Thymus (tissue), 2 donors: Measurements from ENCODE around the gene GPR176. TPM values are rescaled to one million over a fixed set of nuclear protein-coding genes. Genes with fewer than 3 reads are reported as not detected.

Experiments used
- polyA plus RNA-seq: library from polyadenylated mRNA; stranded (reverse); fragments of 200-250 nt; gene quantifications from one replicate; pipeline ENCODE4 v1.2.3, GENCODE V29; 2013
- total RNA-seq: library from RNA; stranded (reverse); fragments of 120-200 nt; gene quantifications from one replicate; pipeline ENCODE4 v1.2.4, GENCODE V29; 2013
- donor health status: healthy.

Gene GPR176
- total and polyA plus RNA-seq, 2 donors: 2.9 to 3.5 TPM

Other genes starting within 250 kb of the GPR176 start
- 0.76 TPM for gene FSIP1, start 137.4 kb downstream of the GPR176 start, total RNA-seq
- 0.37 TPM for gene FSIP1, start 137.4 kb downstream of the GPR176 start, polyA plus RNA-seq
- gene EIF2AK4, start 13.8 kb upstream of the GPR176 start, total RNA-seq: 22.9 TPM
- gene EIF2AK4, start 13.8 kb upstream of the GPR176 start, polyA plus RNA-seq: 57.0 TPM
- 374 TPM for gene SRP14, start 118.9 kb upstream of the GPR176 start, total RNA-seq
- gene SRP14, start 118.9 kb upstream of the GPR176 start, polyA plus RNA-seq: 522 TPM
- gene BMF, start 188.6 kb upstream of the GPR176 start, total RNA-seq: 28.5 TPM
- gene BMF, start 188.6 kb upstream of the GPR176 start, polyA plus RNA-seq: 70.4 TPM
- 48.3 TPM for gene BUB1B, start 240.8 kb upstream of the GPR176 start, total RNA-seq
- 7.3 TPM for gene BUB1B, start 240.8 kb upstream of the GPR176 start, polyA plus RNA-seq